22Rv1 (cell line): Measurements from ENCODE around the gene KIDINS220.

Source experiments
- CTCF ChIP-seq: fragments of 450-650 bp; IDR thresholded peaks from 2 replicates; pipeline ENCODE4 v1.5.1; 2017; ENCODE audit warnings: mild to moderate bottlenecking
- ZFX ChIP-seq: fragments of 450-650 bp; IDR thresholded peaks from 2 replicates; pipeline ENCODE4 v1.6.1; 2017; ENCODE audit warnings: antibody characterized with exemption, borderline replicate concordance

GRCh38 chr2:8840475-8841091, 3.2 kb upstream of the KIDINS220 start:
- no peak for TF ChIP-seq CTCF
- no peak for TF ChIP-seq ZFX
